Upper lobe of left lung (tissue), 6 donors: ENCODE data around the gene ARID1B. TPM values are rescaled to one million over a fixed set of nuclear protein-coding genes. Genes with fewer than 3 reads are reported as not detected.

ENCODE experiments used
- ATAC-seq, 2 donors: fragments of 200-7000 bp; cut with Tn5 transposase; one replicate each; pipeline ENCODE4 v1.9.1; 2022; ENCODE audit warnings: mild to moderate bottlenecking in 2 of 2, moderate library complexity in 2 of 2; ENCODE audit not compliant: low FRiP score in 2 of 2
- DNase-seq, 2 donors: peaks; one replicate each; pipeline ENCODE4 v3.0.0-alpha.2; 2019 to 2020
- H3K27ac ChIP-seq, 4 donors: fragments of 200-600 bp; sonication (generic); one replicate each; pipeline ENCODE4 v1.5.1; 2016 to 2019
- H3K27me3 ChIP-seq, 4 donors: fragments of 200-600 bp; sonication (generic); one replicate each; pipeline ENCODE4 v1.5.1; 2017 to 2019
- H3K36me3 ChIP-seq, 4 donors: fragments of 200-600 bp; sonication (generic); one replicate each; pipeline ENCODE4 v1.5.1; 2016 to 2019
- H3K4me1 ChIP-seq, 4 donors: fragments of 200-600 bp; sonication (generic); one replicate each; pipeline ENCODE4 v1.5.1; 2018 to 2019
- H3K4me3 ChIP-seq, 4 donors: fragments of 200-600 bp; sonication (generic); one replicate each; pipeline ENCODE4 v1.5.1; 2017 to 2019; ENCODE audit warnings: mild to moderate bottlenecking in 2 of 4, moderate library complexity in 1 of 4
- H3K9me3 ChIP-seq, 4 donors: fragments of 200-600 bp; sonication (generic); one replicate each; pipeline ENCODE4 v1.5.1; 2018 to 2019
- CTCF ChIP-seq, 6 experiments: fragments of 450-650 bp in 4 of 6; fragments of 200-600 bp in 2 of 6; sonication (generic) in 2 of 6; IDR thresholded peaks; one replicate each; pipeline ENCODE4 v1.5.1; 2016 to 2019; ENCODE audit warnings: antibody characterized with exemption in 6 of 6
- EP300 ChIP-seq, 4 donors: sonication (generic); formaldehyde crosslinking; IDR thresholded peaks; one replicate each; pipeline ENCODE4 v1.5.1; 2017; ENCODE audit warnings: antibody characterized with exemption in 4 of 4, control low read depth in 2 of 4
- POLR2A ChIP-seq, 4 donors: fragments of 450-650 bp; IDR thresholded peaks; one replicate each; pipeline ENCODE4 v1.5.1; 2016 to 2017; ENCODE audit warnings: antibody characterized with exemption in 4 of 4, mild to moderate bottlenecking in 2 of 4
- POLR2AphosphoS5 ChIP-seq, 2 donors: sonication (generic); formaldehyde crosslinking; IDR thresholded peaks; one replicate each; pipeline ENCODE4 v1.5.1; 2017; ENCODE audit warnings: antibody characterized with exemption in 2 of 2
- WGBS, 2 donors: methylation state at CpG; one replicate each; pipeline ENCODE4 v1.1.5; 2017 to 2018; 5-methylcytosine and 5-hydroxymethylcytosine counted together
- total RNA-seq, 6 donors: library from RNA; depleted of rRNA in 4 of 6; stranded (reverse); fragments of >200 nt in 4 of 6; gene quantifications; one replicate each; pipeline versions ENCODE4 v1.1.0 to v1.2.1, GENCODE V29; 2016 to 2021
- donor health status: DM: no; HTN: no; CAD: no; lungs with moderate emphysema.
- donor health status: DM: no; HTN: yes; CAD: no; lungs with severe emphysema.

ARID1B gene
- total RNA-seq, 6 donors from 2014 or later: 66.4 to 168 (median 109) TPM

- Histone ChIP-seq H3K27me3 (no peaks in the 10 kb centered on the region), H3K4me3 (no peak overlapping the region), H3K27ac (no peak overlapping the region), H3K36me3 (no peaks in the 10 kb centered on the region), H3K4me1 (peaks cover 2 to 14% (median 7%) of the 10 kb centered on the region in 4 donors), H3K9me3 (no peaks in the 10 kb centered on the region)
- ATAC-seq (no peak), DNase-seq (no peak)
- 89 to 91% methylated on average over 9 to 13 of the region's 13 CpGs for WGBS, 2 donors
- TF ChIP-seq CTCF (IDR thresholded peaks at IDR 0.05) (no peak), POLR2AphosphoS5 (IDR thresholded peaks at IDR 0.05) (no peak), POLR2A (IDR thresholded peaks at IDR 0.05) (no peak), EP300 (IDR thresholded peaks at IDR 0.05) (no peak)
These were observed 440.8 kb downstream of the ARID1B start for GRCh38 chr6:157217894-157218370.

GRCh38 chr6:157218371-157219198, 441.4 kb downstream of the ARID1B start:
- TF ChIP-seq POLR2A (IDR thresholded peaks at IDR 0.05) (no peak), POLR2AphosphoS5 (IDR thresholded peaks at IDR 0.05) (no peak), EP300 (IDR thresholded peaks at IDR 0.05) (no peak), CTCF (IDR thresholded peaks at IDR 0.05) (no peak)
- H3K9me3 ChIP-seq: no peaks in the 10 kb centered on the region
- no peaks in the 10 kb centered on the region for H3K36me3 ChIP-seq
- ATAC-seq (no peak), DNase-seq (peak in 1 of 2 donors; percentile 52)
- H3K27ac ChIP-seq: no peak overlapping the region
- no peak overlapping the region for H3K4me3 ChIP-seq
- H3K27me3 ChIP-seq: no peaks in the 10 kb centered on the region
- H3K4me1 ChIP-seq: peaks cover 2 to 14% (median 7%) of the 10 kb centered on the region in 4 donors
- 89 to 91% methylated on average over 9 to 23 of the region's 23 CpGs for WGBS, 2 donors

GRCh38 chr6:157219201-157220200, 442.3 kb downstream of the ARID1B start:
- Histone ChIP-seq H3K4me1 (peaks cover 2 to 14% (median 7%) of the 10 kb centered on the region in 4 donors), H3K4me3 (no peak overlapping the region), H3K27me3 (no peaks in the 10 kb centered on the region), H3K9me3 (no peaks in the 10 kb centered on the region), H3K27ac (no peak overlapping the region), H3K36me3 (no peaks in the 10 kb centered on the region)
- WGBS, 2 donors: 86 to 92% methylated on average over 16 to 18 of the region's 18 CpGs
- DNase-seq (no peak), ATAC-seq (no peak)
- no peak for TF ChIP-seq EP300 (IDR thresholded peaks at IDR 0.05)
- TF ChIP-seq POLR2A (IDR thresholded peaks at IDR 0.05): no peak
- TF ChIP-seq POLR2AphosphoS5 (IDR thresholded peaks at IDR 0.05): no peak
- TF ChIP-seq CTCF (IDR thresholded peaks at IDR 0.05): no peak

GRCh38 chr6:157220485-157220884, 443.3 kb downstream of the ARID1B start:
- no peaks in the 10 kb centered on the region for H3K36me3 ChIP-seq
- H3K27ac ChIP-seq: no peak overlapping the region
- peak overlapping the region in 3 of 4 donors; percentile 33 to 48 (median 47) for H3K4me3 ChIP-seq
- TF ChIP-seq POLR2A (IDR thresholded peaks at IDR 0.05) (no peak), EP300 (IDR thresholded peaks at IDR 0.05) (no peak), CTCF (IDR thresholded peaks at IDR 0.05) (no peak), POLR2AphosphoS5 (IDR thresholded peaks at IDR 0.05) (no peak)
- no peaks in the 10 kb centered on the region for H3K27me3 ChIP-seq
- DNase-seq: no peak
- WGBS, 2 donors: 63 to 80% methylated on average over 1 of the region's 1 CpG
- no peak for ATAC-seq
- peaks cover 2 to 14% (median 7%) of the 10 kb centered on the region in 4 donors for H3K4me1 ChIP-seq
- H3K9me3 ChIP-seq: no peaks in the 10 kb centered on the region
